ENCODE results near the gene ZFP69B. TPM values are rescaled to one million over a fixed set of nuclear protein-coding genes. Genes with fewer than 3 reads are reported as not detected.

The ZFP69B gene
- total and polyA plus RNA-seq, 10 of the 15 experiments (the other 5 are each of a cell fraction or from before 2014, with no cell fraction given): 1.3 to 5.7 (median 3.4) TPM

- ChIA-PET SMC1A (ENCODE audit: uncharacterized antibody, unreplicated experiment) (interaction anchor here (0.8 to 2.2 kb wide), 7 partner anchors 25 to 225 kb away, joined by 3 to 8 read pairs (median 3); no protein-coding TSS in a partner anchor), CTCF (interaction anchor here (0.8 to 3.1 kb wide), 7 partner anchors 11 to 268 kb away, joined by 3 to 13 read pairs (median 8); no protein-coding TSS in a partner anchor), POLR2A (no interaction called here), RAD21 (ENCODE audit: unreplicated experiment) (interaction anchor here (1.7 kb wide), 1 partner anchor 73 kb away, joined by 9 read pairs; no protein-coding TSS in a partner anchor)
- Histone ChIP-seq H4K20me1 (ENCODE audit: control insufficient read depth, insufficient read depth) (no peaks in the 10 kb centered on the region), H3K27ac (ENCODE audit: control insufficient read depth, insufficient read depth) (no peak overlapping the region), H3K9ac (ENCODE audit: control insufficient read depth, insufficient read depth, low read length) (no peak overlapping the region), H3K4me2 (ENCODE audit: control insufficient read depth, insufficient read depth) (no peak overlapping the region), H3K4me1 (ENCODE audit: control insufficient read depth, insufficient read depth, low read length) (no peaks in the 10 kb centered on the region), H3K36me3 (ENCODE audit: control insufficient read depth in 2 of 2, insufficient read depth in 2 of 2, low read length in 1 of 2) (peaks cover 19 to 56% of the 10 kb centered on the region in 2 experiments), H2AFZ (ENCODE audit: control insufficient read depth, low read depth, low read length) (no peak overlapping the region), H3K4me3 (no peak overlapping the region), H3K79me2 (ENCODE audit: control insufficient read depth, insufficient read depth, low read length) (peaks cover 10% of the 10 kb centered on the region), H3K9me3 (replicated peaks; ENCODE audit: control insufficient read depth, insufficient read depth, low read length) (no peaks in the 10 kb centered on the region), H3K27me3 (replicated peaks in 1 of 2; ENCODE audit: control insufficient read depth in 2 of 2, insufficient read depth in 2 of 2, low read length in 1 of 2) (no peaks in the 10 kb centered on the region)
- no peak for TF ChIP-seq FOXK2 (IDR thresholded peaks at IDR 0.05)
- whole genome bisulfite sequencing (ENCODE audit: insufficient coverage, insufficient replicate concordance, low lambda C conversion rate, missing lambda C conversion rate): 73% methylated on average over 2 of the region's 2 CpGs
- intact Hi-C loops (cut with micrococcal nuclease; ENCODE audit: unreplicated experiment): no loop called here
- ATAC-seq (no peak), FAIRE-seq (no peak), DNase-seq (ENCODE audit: low read depth, low spot score) (no peak)
- in situ Hi-C loops (cut with MboI): no loop called here
- no TSS peak for BruUV-seq (replicated peaks)
Measured at GRCh38 chr1:40411843-40412242, 38.4 kb upstream of the ZFP69B start.

- peaks cover 20 to 64% of the 10 kb centered on the region in 2 experiments for H3K36me3 ChIP-seq (ENCODE audit: control insufficient read depth in 2 of 2, insufficient read depth in 2 of 2, low read length in 1 of 2)
- no peaks in the 10 kb centered on the region for H4K20me1 ChIP-seq (ENCODE audit: control insufficient read depth, insufficient read depth)
- no peaks in the 10 kb centered on the region for H3K4me1 ChIP-seq (ENCODE audit: control insufficient read depth, insufficient read depth, low read length)
- H3K27me3 ChIP-seq (replicated peaks in 1 of 2; ENCODE audit: control insufficient read depth in 2 of 2, insufficient read depth in 2 of 2, low read length in 1 of 2): no peaks in the 10 kb centered on the region
- DNase-seq (ENCODE audit: low read depth, low spot score): no peak
- H3K9ac ChIP-seq (ENCODE audit: control insufficient read depth, insufficient read depth, low read length): no peak overlapping the region
- H3K27ac ChIP-seq (ENCODE audit: control insufficient read depth, insufficient read depth): no peak overlapping the region
- FAIRE-seq: no peak
- no peak for ATAC-seq
- CTCF ChIA-PET: interaction anchor here (1.5 to 2.4 kb wide), 2 partner anchors 9 to 270 kb away, joined by 4 to 8 read pairs; no protein-coding TSS in a partner anchor
- H3K9me3 ChIP-seq (replicated peaks; ENCODE audit: control insufficient read depth, insufficient read depth, low read length): no peaks in the 10 kb centered on the region
- peaks cover 2% of the 10 kb centered on the region for H3K79me2 ChIP-seq (ENCODE audit: control insufficient read depth, insufficient read depth, low read length)
- H2AFZ ChIP-seq (ENCODE audit: control insufficient read depth, low read depth, low read length): no peak overlapping the region
- H3K4me3 ChIP-seq: no peak overlapping the region
- in situ Hi-C loops (cut with MboI) (no loop called here), intact Hi-C loops (cut with micrococcal nuclease; ENCODE audit: unreplicated experiment) (no loop called here)
- RAD21 ChIA-PET (ENCODE audit: unreplicated experiment): no interaction called here
- BruUV-seq (replicated peaks): no TSS peak
- SMC1A ChIA-PET (ENCODE audit: uncharacterized antibody, unreplicated experiment): no interaction called here
- POLR2A ChIA-PET: no interaction called here
- WGBS (ENCODE audit: insufficient coverage, insufficient replicate concordance, low lambda C conversion rate, missing lambda C conversion rate): 91% methylated on average over 6 of the region's 6 CpGs
- H3K4me2 ChIP-seq (ENCODE audit: control insufficient read depth, insufficient read depth): no peak overlapping the region
- no peak for TF ChIP-seq ZBTB33 (IDR thresholded peaks at IDR 0.05)
- no peak for TF ChIP-seq ZNF592 (IDR thresholded peaks at IDR 0.05)
- TF ChIP-seq NR2C2 (IDR thresholded peaks at IDR 0.05; ENCODE audit: borderline replicate concordance, control insufficient read depth, insufficient read length, low read depth): no peak
- no peak for TF ChIP-seq SMARCA5 (IDR thresholded peaks at IDR 0.05)
- no peak for TF ChIP-seq MTA3 (IDR thresholded peaks at IDR 0.05; ENCODE audit: borderline replicate concordance, low read length)
- TF ChIP-seq ATF7 (IDR thresholded peaks at IDR 0.05; ENCODE audit: low read depth): no peak
- no peak for TF ChIP-seq MYB (IDR thresholded peaks at IDR 0.05; ENCODE audit: borderline replicate concordance, low read depth, low read length)
- TF ChIP-seq USF1 (IDR thresholded peaks at IDR 0.05; ENCODE audit: borderline replicate concordance, extremely low read length, insufficient read depth, low read depth, low read length): no peak
Measured at GRCh38 chr1:40413527-40414252, 36.6 kb upstream of the ZFP69B start.

Data from GM12878 (cell line).